ES-I3 (cell line): ENCODE data around the gene PPP6R2.
"Not testable (repeated sequence)": the region's sequence is repeated elsewhere in the genome, so short reads cannot be mapped to it uniquely, and the experiment has no call there.

Experiments used
- H3K36me3 ChIP-seq: 2 replicates; pipeline ENCODE4 v1.6.1; 2013; ENCODE audit warnings: mild to moderate bottlenecking, low read length, control low read depth, moderate library complexity; ENCODE audit not compliant: insufficient read depth
- H3K4me1 ChIP-seq: 2 replicates; pipeline ENCODE4 v1.6.1; 2013; ENCODE audit warnings: mild to moderate bottlenecking, control low read depth, low read length; ENCODE audit not compliant: insufficient read depth
- H3K9ac ChIP-seq: 2 replicates; pipeline ENCODE4 v1.6.1; 2013; ENCODE audit warnings: low read depth, mild to moderate bottlenecking, low read length, moderate library complexity
- H3K9me3 ChIP-seq: 2 replicates; pipeline ENCODE4 v1.6.1; 2013; ENCODE audit warnings: mild to moderate bottlenecking, low read length, moderate library complexity; ENCODE audit not compliant: control insufficient read depth, insufficient read depth

PPP6R2 gene

DNA sequence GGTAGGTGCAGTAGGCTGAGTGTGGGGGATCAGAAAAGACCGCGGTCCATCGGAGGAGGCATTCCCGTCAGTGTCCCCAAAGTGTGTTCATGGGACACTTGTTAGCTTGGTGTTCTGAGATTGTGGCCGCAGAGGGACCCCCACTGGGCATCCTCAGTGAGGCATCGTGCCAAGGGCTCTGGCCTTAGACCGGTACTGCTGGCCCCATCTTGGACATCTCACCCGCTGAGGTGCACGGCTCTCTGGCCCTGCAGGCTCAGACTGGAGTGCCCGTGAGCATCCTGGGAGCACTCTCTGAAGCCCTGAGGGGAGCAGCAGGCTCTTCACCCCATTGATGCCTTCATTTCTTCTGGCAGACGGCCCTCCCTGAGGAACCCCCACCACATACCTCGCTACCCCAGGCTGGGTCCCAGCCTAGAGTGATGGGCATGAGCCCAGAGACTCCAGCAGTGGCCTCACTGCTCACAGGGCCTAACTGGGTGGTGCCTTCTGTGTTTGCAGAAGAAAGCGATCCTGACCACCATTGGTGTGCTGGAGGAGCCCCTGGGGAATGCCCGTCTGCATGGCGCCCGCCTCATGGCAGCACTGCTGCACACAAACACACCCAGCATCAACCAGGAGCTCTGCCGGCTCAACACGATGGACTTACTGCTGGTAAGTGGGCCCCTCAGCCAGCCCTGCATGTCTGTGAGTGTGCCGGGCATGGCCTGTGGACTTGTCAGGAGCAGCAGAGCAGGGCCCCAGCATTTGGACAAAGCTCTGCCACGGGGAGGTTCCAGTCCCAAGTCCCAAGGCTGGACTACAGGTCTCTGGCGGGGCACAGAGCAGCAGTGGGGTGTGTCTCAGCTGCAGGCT lies 80.1 kb downstream of the PPP6R2 start:
- no peaks in the 10 kb centered on the region for H3K4me1 ChIP-seq
- H3K9ac ChIP-seq = no peak overlapping the region
- no peaks in the 10 kb centered on the region for H3K9me3 ChIP-seq
- peaks cover 14% of the 10 kb centered on the region for H3K36me3 ChIP-seq

DNA sequence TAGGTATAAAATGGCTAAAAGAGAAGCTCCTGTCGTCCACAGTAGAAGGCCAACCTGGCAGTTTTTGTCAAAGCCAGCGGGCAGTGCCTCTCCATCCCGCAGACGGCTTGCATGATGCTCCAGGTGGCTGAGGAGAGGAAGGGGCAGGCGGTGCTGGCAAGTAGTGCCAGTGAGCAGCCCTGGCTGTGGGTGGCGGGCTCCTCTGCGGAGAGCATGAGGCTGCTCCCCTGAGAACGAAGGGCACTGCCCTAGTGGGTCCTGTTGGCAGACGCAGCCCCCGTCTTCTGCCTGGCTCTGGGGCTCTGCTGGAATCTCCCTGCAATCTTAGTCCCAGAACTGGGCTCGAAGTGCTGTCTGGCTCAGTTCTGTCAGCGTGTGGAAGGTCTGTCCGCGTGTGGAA lies 80.8 kb downstream of the PPP6R2 start:
- Histone ChIP-seq H3K4me1 (no peaks in the 10 kb centered on the region), H3K36me3 (peaks cover 14% of the 10 kb centered on the region), H3K9ac (no peak overlapping the region), H3K9me3 (no peaks in the 10 kb centered on the region)

DNA sequence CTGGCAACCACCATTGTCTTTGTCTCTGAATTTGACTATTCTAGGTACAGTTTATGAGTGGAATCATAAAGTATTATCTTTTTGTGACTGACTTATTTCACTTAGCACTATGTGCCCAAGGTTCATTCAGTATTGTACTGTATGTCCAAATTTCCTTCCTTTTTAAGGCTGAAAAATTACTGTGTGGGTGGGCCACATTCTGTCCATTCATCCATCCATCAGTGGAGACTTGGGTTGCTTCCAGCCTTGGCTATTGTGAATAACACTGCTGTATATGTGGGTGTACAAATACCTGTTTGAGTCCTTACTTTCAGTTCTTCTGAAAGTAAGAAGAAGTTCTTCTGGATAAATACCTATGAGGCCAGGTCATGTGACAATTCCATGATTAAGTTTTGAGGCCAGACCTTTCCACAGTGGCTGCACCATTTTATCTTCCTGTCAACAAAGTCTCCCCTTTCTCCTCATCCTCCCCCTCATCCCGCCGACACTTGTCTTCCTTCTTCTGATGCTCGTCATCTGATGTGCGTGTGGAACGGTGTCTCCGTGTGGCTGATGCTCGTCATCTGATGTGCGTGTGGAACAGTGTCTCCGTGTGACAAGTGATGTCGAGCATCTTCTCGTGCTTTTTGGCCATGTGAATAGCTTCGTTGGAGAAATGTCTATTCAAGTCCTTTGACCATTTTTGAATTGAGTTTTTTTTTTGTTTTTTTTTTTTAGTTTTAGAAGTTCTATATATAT lies 82.2 kb downstream of the PPP6R2 start:
- Histone ChIP-seq H3K9ac (no peak overlapping the region), H3K4me1 (no peaks in the 10 kb centered on the region), H3K36me3 (peaks cover 10% of the 10 kb centered on the region; the same call in 1 of the 2 replicates), H3K9me3 (no peaks in the 10 kb centered on the region)

DNA sequence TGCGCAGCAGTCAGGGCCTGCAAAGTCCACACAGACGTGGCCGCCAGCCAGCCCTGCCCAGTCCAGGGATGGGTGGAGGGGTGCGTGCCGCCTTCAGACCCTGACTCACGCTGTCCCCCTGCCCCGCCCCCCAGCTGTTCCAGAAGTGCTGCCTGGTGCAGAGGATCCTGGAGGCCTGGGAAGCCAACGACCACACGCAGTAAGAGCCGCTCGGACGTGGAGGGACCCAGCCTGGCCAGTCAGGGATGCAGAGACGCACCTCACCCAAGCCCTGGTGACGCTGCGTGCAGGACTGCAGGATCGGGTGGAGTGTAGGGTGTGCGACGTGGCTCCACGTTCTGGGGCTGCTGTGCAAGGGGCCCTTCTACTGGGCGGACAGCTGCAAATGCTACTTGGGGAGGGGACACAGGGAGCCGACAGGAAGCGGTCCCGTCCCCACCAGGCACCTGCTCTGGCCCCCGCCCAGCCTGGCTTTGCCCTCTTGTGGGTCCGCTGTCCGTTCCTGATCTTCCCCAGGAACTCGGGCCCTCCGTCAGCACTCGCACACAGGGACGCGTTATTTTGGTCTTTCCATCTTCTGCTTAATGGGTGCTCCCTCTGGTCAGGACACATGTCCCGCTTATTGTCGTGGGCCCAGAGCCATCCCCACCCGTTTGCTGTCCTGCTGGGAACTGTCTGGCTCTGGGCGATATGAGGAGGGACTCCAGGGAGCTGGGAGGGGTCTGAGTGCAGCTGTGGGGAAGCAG lies 89.2 kb downstream of the PPP6R2 start:
- no peaks in the 10 kb centered on the region; the same call in 1 of the 2 replicates for H3K36me3 ChIP-seq
- no peaks in the 10 kb centered on the region for H3K4me1 ChIP-seq
- no peak overlapping the region for H3K9ac ChIP-seq
- H3K9me3 ChIP-seq = no peaks in the 10 kb centered on the region

- not testable (repeated sequence) for H3K9me3 ChIP-seq, H3K36me3 ChIP-seq, H3K4me1 ChIP-seq, H3K9ac ChIP-seq
These were observed 89.9 kb downstream of the PPP6R2 start for GRCh38 chr22:50432877-50433510.

GRCh38 chr22:50434849-50435248 lies 91.7 kb downstream of the PPP6R2 start:
- no peaks in the 10 kb centered on the region for H3K9me3 ChIP-seq
- no peak overlapping the region for H3K9ac ChIP-seq
- H3K36me3 ChIP-seq = no peaks in the 10 kb centered on the region; the same call in 1 of the 2 replicates
- no peaks in the 10 kb centered on the region for H3K4me1 ChIP-seq

DNA sequence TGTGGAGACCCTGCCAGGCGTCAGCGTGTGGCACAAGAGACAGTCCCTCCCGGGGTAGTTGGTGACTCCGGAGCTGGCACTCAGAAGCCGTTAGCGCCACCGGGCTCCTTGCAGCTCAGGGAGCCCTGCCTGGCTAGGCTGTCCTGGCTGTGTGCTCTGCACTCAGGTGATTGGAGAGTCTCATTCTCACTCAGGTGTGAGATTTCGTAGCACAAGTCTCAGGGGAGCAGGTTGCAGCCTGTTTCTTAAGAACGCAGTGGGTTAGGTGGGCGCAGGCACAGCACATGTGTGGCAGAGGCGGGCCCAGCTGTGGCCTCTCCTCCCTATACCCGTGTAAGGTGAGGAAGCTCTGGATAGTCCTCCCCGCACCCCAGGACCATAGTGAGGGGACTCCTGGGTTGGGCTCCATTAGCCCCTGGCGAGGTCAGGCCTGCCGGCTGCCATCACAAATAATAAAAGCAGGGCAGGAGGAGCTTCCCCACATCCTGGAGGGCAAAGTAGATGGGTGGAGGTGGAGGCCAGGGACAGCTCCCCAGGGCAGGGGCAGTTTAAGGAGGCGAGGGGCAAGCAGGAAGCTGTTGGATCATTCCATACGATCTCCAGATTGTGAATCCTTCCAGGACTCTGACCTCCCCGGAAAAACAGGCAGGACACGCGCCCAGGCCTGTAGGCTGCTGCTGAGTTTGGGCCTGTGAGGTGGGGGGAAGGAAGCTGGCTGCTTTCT lies 92.3 kb downstream of the PPP6R2 start:
- Histone ChIP-seq H3K9me3 (no peaks in the 10 kb centered on the region), H3K4me1 (no peaks in the 10 kb centered on the region), H3K36me3 (no peaks in the 10 kb centered on the region; the same call in 1 of the 2 replicates), H3K9ac (no peak overlapping the region)

GRCh38 chr22:50436015-50436830 lies 93.1 kb downstream of the PPP6R2 start:
- Histone ChIP-seq H3K9me3 (no peaks in the 10 kb centered on the region), H3K36me3 (no peaks in the 10 kb centered on the region; the same call in 1 of the 2 replicates), H3K9ac (no peak overlapping the region), H3K4me1 (no peaks in the 10 kb centered on the region)

DNA sequence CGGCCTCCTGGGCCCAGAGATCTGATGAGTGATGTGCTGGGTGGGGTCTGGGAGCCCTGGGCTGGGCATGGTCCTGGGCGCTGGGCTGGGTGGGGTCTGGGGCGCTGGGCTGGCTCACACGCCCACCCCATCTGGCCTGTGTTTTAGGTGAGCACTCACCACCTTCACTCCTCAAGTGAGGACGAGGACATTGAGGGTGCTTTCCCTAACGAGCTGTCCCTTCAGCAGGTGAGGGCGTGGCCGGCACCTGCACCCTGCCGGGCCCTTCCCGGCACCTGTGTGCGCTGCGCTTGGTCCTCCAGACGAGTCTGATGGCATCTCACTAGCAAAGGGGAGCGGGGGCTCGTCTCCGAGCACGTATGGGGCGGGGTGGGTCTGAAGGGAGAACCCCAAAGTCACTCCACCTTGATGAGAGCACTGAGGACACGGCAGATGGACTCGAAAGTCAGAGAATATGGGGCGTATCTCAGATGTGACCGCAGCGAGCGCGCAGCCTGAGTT lies 93.8 kb downstream of the PPP6R2 start:
- H3K36me3 ChIP-seq = no peaks in the 10 kb centered on the region; the same call in 1 of the 2 replicates
- no peaks in the 10 kb centered on the region for H3K4me1 ChIP-seq
- no peaks in the 10 kb centered on the region for H3K9me3 ChIP-seq
- H3K9ac ChIP-seq = no peak overlapping the region

- no peaks in the 10 kb centered on the region; the same call in 1 of the 2 replicates for H3K36me3 ChIP-seq
- H3K4me1 ChIP-seq = no peaks in the 10 kb centered on the region
- H3K9me3 ChIP-seq = no peaks in the 10 kb centered on the region
- H3K9ac ChIP-seq = no peak overlapping the region
These were observed 94.6 kb downstream of the PPP6R2 start for GRCh38 chr22:50437511-50438304.

DNA sequence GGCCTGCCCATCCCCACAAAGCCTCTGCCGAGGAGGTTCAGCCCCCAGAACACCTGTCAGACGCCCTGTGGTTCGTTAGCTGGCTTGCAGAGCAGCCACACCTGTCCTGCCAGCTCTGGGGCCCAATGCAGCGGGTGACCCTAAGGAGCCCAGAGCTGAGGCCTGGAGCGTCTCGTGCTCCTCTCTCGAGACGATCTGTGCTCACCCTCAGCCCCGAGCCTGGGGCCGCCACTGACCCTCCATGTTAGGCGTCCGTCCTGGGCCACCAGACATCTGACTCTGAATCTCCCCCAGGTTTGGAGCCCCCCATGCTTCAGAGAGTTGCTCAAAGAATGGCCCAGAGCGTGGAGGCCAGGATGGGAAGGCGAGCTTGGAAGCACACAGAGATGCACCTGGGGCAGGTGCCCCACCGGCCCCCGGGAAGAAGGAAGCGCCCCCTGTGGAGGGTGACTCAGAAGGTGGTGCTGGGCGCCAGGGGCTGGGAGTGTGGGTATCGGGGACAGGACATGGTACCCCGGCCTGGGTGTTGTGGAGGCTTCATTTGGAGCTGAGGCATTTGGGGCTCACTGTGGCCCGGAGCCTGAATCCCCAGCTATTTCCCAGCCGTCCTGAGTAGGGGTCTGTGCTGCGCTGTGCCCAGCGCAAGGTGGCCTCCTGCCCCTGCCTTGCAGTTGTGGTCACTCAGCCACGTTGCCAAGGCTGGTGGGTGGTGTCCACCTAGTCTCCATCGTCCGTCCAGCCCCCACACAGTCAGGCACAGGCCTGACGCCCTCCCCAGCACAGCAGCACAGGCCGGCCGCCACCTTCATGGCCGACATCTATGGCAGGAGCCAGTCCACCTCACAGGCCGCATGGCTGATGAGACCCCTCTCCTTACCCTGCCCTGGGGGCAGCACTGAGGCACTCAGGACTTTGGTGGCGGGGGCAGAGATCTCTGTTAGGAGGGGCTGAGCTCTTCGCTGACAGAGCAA lies 95.5 kb downstream of the PPP6R2 start:
- H3K9me3 ChIP-seq = no peaks in the 10 kb centered on the region
- no peaks in the 10 kb centered on the region for H3K4me1 ChIP-seq
- no peaks in the 10 kb centered on the region; the same call in 1 of the 2 replicates for H3K36me3 ChIP-seq
- no peak overlapping the region for H3K9ac ChIP-seq
